Activated naive CD4-positive, alpha-beta T cell treated with anti-CD3 and anti-CD28 coated beads, Interleukin-2, amount 10 ng/mL, durations not matched to agents 7 days and 5 days (primary cell): ENCODE results near the gene MGMT.

Experiments used
- CTCF ChIA-PET: fragments of 350-600 bp; sonication (Branson Sonifier 250); formaldehyde crosslinking; loops from one replicate; lab custom pipeline; 2021; ENCODE audit warnings: antibody characterized with exemption; lab: Charles Lee
- DNase-seq: peaks from one replicate; pipeline ENCODE4 v3.0.0-alpha.2; 2020
- H3K27ac Mint-ChIP-seq: one replicate; pipeline ENCODE4 v1.8.0; 2021; ENCODE audit warnings: mild to moderate bottlenecking, moderate library complexity, mixed read lengths
- H3K27me3 Mint-ChIP-seq: one replicate; pipeline ENCODE4 v1.8.0; 2021; ENCODE audit warnings: mild to moderate bottlenecking, mixed read lengths
- H3K36me3 Mint-ChIP-seq: one replicate; pipeline ENCODE4 v1.8.0; 2021; ENCODE audit warnings: mixed read lengths
- H3K4me1 Mint-ChIP-seq: one replicate; pipeline ENCODE4 v1.8.0; 2021; ENCODE audit warnings: mixed read lengths
- H3K4me3 Mint-ChIP-seq: one replicate; pipeline ENCODE4 v1.8.0; 2021; ENCODE audit warnings: mild to moderate bottlenecking, moderate library complexity, mixed read lengths
- H3K9me3 Mint-ChIP-seq: one replicate; pipeline ENCODE4 v1.8.0; 2021; ENCODE audit warnings: mixed read lengths

Gene MGMT

GRCh38 chr10:129622736-129623135 lies 155.7 kb downstream of the MGMT start:
- peaks cover 2% of the 10 kb centered on the region for H3K9me3 Mint-ChIP-seq
- no peak overlapping the region for H3K4me3 Mint-ChIP-seq
- H3K4me1 Mint-ChIP-seq = peaks cover 2% of the 10 kb centered on the region
- no peak overlapping the region for H3K27ac Mint-ChIP-seq
- DNase-seq = no peak
- CTCF ChIA-PET = no interaction called here
- H3K36me3 Mint-ChIP-seq = peaks cover 4% of the 10 kb centered on the region
- H3K27me3 Mint-ChIP-seq = no peaks in the 10 kb centered on the region

DNA sequence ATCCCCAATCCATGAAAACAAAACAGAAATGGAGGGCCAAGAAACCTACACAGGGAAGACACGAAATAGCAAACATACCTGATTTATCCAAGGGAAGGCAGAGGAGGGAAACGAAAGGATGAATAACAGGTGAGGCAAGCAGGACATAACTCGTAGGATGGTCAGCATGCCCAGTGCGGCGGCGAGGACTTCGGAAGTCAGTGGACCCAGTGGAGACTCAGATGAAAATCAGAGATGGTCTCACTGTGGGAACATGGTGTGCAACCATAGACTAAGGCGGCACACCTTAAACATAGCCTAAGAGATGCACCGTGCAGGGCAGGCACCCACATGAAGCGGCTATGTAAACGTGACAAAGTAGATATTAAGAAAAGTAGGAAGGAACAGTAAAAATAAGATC lies 157.5 kb downstream of the MGMT start:
- H3K27ac Mint-ChIP-seq = no peak overlapping the region
- peaks cover 4% of the 10 kb centered on the region for H3K36me3 Mint-ChIP-seq
- DNase-seq = no peak
- H3K4me1 Mint-ChIP-seq = peaks cover 2% of the 10 kb centered on the region
- H3K4me3 Mint-ChIP-seq = no peak overlapping the region
- CTCF ChIA-PET = no interaction called here
- peaks cover 2% of the 10 kb centered on the region for H3K9me3 Mint-ChIP-seq
- no peaks in the 10 kb centered on the region for H3K27me3 Mint-ChIP-seq

GRCh38 chr10:129626309-129626708 lies 159.3 kb downstream of the MGMT start:
- H3K9me3 Mint-ChIP-seq = peaks cover 8% of the 10 kb centered on the region
- H3K36me3 Mint-ChIP-seq = peaks cover 4% of the 10 kb centered on the region
- H3K27ac Mint-ChIP-seq = no peak overlapping the region
- no peaks in the 10 kb centered on the region for H3K27me3 Mint-ChIP-seq
- H3K4me1 Mint-ChIP-seq = peaks cover 2% of the 10 kb centered on the region
- CTCF ChIA-PET = no interaction called here
- DNase-seq = no peak
- no peak overlapping the region for H3K4me3 Mint-ChIP-seq

DNA sequence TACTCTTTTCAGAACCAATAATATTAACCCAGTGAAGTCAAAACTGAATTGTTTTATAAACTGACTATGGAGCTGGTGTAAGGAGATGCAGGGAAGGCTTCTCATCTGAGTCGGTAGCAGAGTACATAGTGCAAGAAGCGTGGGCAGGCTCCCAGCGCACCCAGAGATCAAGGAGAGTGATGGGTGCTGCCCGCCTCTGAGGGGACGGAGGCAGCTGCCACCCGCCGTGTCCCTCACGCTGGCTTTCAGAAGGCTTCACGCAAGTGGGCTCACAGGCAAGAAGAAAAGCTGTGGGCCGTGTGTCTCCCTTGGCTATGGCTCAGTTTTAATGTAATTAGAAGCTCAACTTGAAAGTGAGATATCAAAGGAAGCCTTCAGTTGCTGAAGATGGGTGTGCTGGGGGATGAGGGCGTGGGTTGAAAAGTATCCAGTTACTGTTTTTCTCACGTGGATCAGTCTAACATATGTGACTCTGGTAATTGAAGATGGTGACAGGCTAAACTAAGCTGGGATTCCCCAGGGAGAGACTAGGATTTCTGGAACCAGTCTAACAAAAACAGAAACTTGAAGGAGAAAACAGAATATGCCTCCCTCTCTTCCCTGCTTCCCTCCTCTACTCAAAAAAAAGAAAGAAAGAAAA lies 159.9 kb downstream of the MGMT start:
- Mint-ChIP-seq H3K4me3 (no peak overlapping the region), H3K27me3 (no peaks in the 10 kb centered on the region), H3K9me3 (peaks cover 8% of the 10 kb centered on the region), H3K36me3 (peaks cover 4% of the 10 kb centered on the region), H3K4me1 (peaks cover 2% of the 10 kb centered on the region), H3K27ac (no peak overlapping the region)
- CTCF ChIA-PET = no interaction called here
- no peak for DNase-seq

- no peaks in the 10 kb centered on the region for H3K27me3 Mint-ChIP-seq
- no peak overlapping the region for H3K27ac Mint-ChIP-seq
- no peak overlapping the region for H3K4me3 Mint-ChIP-seq
- CTCF ChIA-PET = no interaction called here
- H3K36me3 Mint-ChIP-seq = peaks cover 4% of the 10 kb centered on the region
- DNase-seq = no peak
- peaks cover 8% of the 10 kb centered on the region for H3K9me3 Mint-ChIP-seq
- peaks cover 2% of the 10 kb centered on the region for H3K4me1 Mint-ChIP-seq
These were observed 160.4 kb downstream of the MGMT start for GRCh38 chr10:129627442-129627841.

DNA sequence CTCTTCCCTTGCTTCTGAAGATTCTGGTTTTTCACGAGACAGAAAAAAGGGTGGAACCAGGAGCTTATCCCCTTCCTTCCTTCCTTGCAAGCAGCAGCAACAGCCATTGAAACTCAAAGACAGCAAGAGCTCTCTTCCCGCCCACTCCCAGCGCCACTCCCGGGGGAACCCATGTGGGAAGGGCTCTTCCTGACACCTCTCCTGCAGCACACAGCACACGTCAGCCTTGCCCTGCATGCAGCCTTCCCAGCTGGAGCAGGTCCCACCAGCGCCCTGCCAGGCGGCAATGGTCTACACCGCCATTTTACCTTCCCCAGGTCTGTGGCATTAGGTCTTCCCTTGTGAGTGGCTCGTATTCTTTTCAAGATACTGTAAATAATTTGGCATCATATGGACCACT lies 161.8 kb downstream of the MGMT start:
- Mint-ChIP-seq H3K4me3 (no peak overlapping the region), H3K36me3 (peaks cover 4% of the 10 kb centered on the region)

DNA sequence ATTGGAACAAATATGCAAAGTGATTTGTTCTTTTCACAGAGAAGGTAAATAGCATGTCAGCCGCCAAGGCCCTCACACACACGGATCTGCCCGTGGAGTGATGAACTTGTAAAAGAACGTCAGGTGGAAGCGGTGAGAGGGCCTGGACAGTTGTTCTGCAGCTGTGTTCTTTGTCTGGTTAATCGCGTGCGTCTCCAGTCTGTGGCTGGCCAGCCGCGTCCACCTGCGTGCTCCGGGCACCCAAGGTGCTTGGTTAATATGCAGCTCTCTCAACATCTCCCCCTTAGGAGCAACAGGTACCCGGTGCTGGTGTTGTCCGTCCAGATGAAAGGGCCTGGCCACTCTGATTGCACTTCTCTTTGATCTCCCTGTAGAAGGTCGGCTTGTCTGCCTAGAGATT lies 162.9 kb downstream of the MGMT start:
- Mint-ChIP-seq H3K36me3 (peaks cover 4% of the 10 kb centered on the region), H3K9me3 (peaks cover 24% of the 10 kb centered on the region), H3K4me3 (no peak overlapping the region), H3K4me1 (peaks cover 2% of the 10 kb centered on the region), H3K27ac (no peak overlapping the region), H3K27me3 (no peaks in the 10 kb centered on the region)
- DNase-seq = no peak
- CTCF ChIA-PET = no interaction called here

More for the DNA sequence above, 161.8 kb downstream of the MGMT start:
- no peak overlapping the region for H3K27ac Mint-ChIP-seq
- no peaks in the 10 kb centered on the region for H3K27me3 Mint-ChIP-seq
- peaks cover 14% of the 10 kb centered on the region for H3K9me3 Mint-ChIP-seq
- DNase-seq = no peak
- H3K4me1 Mint-ChIP-seq = peaks cover 2% of the 10 kb centered on the region
- CTCF ChIA-PET = no interaction called here

- H3K27me3 Mint-ChIP-seq = no peaks in the 10 kb centered on the region
- DNase-seq = no peak
- peaks cover 4% of the 10 kb centered on the region for H3K36me3 Mint-ChIP-seq
- H3K4me1 Mint-ChIP-seq = peaks cover 2% of the 10 kb centered on the region
- peaks cover 25% of the 10 kb centered on the region for H3K9me3 Mint-ChIP-seq
- CTCF ChIA-PET = no interaction called here
- H3K27ac Mint-ChIP-seq = no peak overlapping the region
- no peak overlapping the region for H3K4me3 Mint-ChIP-seq
These were observed 164.0 kb downstream of the MGMT start for GRCh38 chr10:129631006-129631405.

DNA sequence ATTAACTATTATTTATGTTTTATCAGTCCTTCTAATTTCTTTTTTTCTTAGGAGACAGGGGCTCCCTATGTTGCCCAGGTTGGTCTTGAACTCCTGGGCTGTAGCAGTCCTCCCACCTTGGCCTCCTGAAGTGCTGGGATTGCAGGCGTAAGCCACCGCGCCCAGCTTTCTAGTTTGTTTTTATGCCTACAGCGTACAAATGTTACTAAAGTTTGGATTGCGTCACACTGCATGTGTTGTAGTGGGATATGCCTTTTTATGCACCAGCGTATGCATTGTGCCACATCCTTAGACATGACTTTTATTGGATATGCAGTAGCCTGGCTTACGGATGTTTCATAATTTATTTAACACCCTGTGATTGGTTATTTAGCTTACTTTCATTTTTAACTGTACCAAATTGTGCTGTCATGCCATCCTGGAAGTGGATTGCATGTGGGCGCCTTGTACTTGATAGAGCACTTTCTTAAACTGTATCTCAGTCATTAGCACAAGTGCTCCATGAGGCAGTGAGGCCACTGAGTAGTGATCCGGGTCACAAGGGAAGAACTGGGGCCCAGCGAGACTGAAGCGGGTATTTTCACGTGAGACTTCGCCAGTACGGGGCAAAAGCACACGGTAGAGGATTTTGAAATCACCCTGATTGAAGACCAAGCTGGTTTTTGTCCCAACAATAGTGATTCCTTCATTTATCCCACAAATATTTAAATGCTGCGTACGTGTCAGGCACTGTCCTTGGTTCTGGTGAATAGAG lies 165.0 kb downstream of the MGMT start:
- Mint-ChIP-seq H3K4me3 (no peak overlapping the region), H3K36me3 (peaks cover 4% of the 10 kb centered on the region), H3K27me3 (no peaks in the 10 kb centered on the region), H3K4me1 (peaks cover 2% of the 10 kb centered on the region), H3K27ac (no peak overlapping the region), H3K9me3 (peaks cover 25% of the 10 kb centered on the region)
- CTCF ChIA-PET = no interaction called here
- DNase-seq = no peak

- Mint-ChIP-seq H3K4me1 (no peaks in the 10 kb centered on the region), H3K27ac (no peak overlapping the region), H3K27me3 (no peaks in the 10 kb centered on the region), H3K36me3 (peaks cover 1% of the 10 kb centered on the region), H3K9me3 (peaks cover 19% of the 10 kb centered on the region), H3K4me3 (no peak overlapping the region)
- CTCF ChIA-PET = interaction anchor here (0.6 kb wide), 1 partner anchor 18 kb away, joined by 3 read pairs; no protein-coding TSS in a partner anchor
- DNase-seq = no peak
These were observed 170.0 kb downstream of the MGMT start for GRCh38 chr10:129637010-129637409.

- Mint-ChIP-seq H3K27me3 (no peaks in the 10 kb centered on the region), H3K27ac (no peak overlapping the region), H3K9me3 (peaks cover 17% of the 10 kb centered on the region), H3K4me3 (no peak overlapping the region), H3K36me3 (peaks cover 1% of the 10 kb centered on the region), H3K4me1 (no peaks in the 10 kb centered on the region)
- CTCF ChIA-PET = no interaction called here
- no peak for DNase-seq
These were observed 170.8 kb downstream of the MGMT start for GRCh38 chr10:129637846-129638245.

DNA sequence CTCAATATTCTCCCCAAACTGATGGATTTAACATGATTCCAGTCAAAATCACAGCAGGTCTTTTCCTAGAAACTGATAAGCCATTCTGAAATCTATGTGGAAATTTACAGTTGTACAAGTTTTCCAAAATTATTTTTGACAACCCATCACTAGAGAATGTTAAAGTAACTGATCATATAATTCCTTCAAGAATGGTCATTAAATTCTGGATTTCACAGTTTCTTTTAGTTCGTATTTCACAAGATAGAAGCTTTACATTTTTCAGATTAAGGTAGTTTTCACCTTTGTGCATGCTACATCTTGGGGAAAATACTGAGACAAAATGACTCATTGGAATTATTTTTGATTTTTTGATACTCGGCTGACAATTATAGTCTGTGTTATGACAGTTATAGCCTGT lies 174.3 kb downstream of the MGMT start:
- DNase-seq = no peak
- no peak overlapping the region for H3K4me3 Mint-ChIP-seq
- CTCF ChIA-PET = no interaction called here
- no peaks in the 10 kb centered on the region for H3K27me3 Mint-ChIP-seq
- H3K36me3 Mint-ChIP-seq = peaks cover 1% of the 10 kb centered on the region
- H3K9me3 Mint-ChIP-seq = peaks cover 2% of the 10 kb centered on the region
- H3K4me1 Mint-ChIP-seq = no peaks in the 10 kb centered on the region
- no peak overlapping the region for H3K27ac Mint-ChIP-seq

GRCh38 chr10:129641982-129642381 lies 174.9 kb downstream of the MGMT start:
- H3K27ac Mint-ChIP-seq = no peak overlapping the region
- DNase-seq = no peak
- peaks cover 2% of the 10 kb centered on the region for H3K9me3 Mint-ChIP-seq
- no peak overlapping the region for H3K4me3 Mint-ChIP-seq
- H3K27me3 Mint-ChIP-seq = no peaks in the 10 kb centered on the region
- peaks cover 1% of the 10 kb centered on the region for H3K36me3 Mint-ChIP-seq
- no peaks in the 10 kb centered on the region for H3K4me1 Mint-ChIP-seq
- CTCF ChIA-PET = no interaction called here

DNA sequence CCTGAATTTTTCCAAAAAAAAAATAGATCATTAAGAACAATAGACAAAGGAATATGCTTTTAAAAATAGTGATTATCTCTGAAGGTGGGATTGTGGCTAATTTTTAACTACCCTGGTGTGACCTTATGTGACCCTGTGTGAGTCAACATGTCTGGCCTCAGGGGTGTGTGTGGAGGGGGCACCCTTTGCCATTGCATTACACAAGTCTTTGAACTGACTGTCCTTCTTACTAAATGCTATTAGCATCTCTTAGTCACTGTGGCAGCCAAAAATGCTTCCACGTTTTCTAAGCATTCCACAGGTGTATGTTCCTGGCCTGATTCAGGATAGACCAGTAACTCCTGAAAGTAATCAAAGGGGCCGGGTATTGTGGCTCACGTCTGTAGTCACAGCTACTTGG lies 175.4 kb downstream of the MGMT start:
- CTCF ChIA-PET = no interaction called here
- Mint-ChIP-seq H3K27ac (no peak overlapping the region), H3K4me3 (no peak overlapping the region), H3K9me3 (peaks cover 2% of the 10 kb centered on the region), H3K27me3 (no peaks in the 10 kb centered on the region), H3K36me3 (no peaks in the 10 kb centered on the region), H3K4me1 (no peaks in the 10 kb centered on the region)
- DNase-seq = no peak

DNA sequence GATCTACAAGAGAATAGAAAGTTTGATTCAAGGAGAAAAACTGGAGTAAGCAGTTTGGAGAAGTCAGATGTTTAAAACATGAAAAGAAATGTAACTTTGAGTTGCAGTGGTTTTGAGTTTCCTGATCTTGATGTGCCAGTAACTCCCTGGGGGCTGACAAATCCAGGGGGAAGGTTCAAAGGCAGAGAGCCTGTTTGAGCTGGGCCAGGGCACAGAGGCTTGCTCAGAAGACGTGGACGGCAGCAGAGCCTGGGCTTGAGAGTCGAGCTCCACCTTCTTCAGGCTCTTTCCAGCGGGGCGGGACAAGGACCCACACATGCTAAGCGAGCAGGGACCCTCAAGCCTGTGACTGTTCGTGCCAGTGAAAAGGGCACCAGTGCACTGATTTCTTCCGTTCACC lies 176.2 kb downstream of the MGMT start:
- Mint-ChIP-seq H3K27me3 (no peaks in the 10 kb centered on the region), H3K27ac (no peak overlapping the region), H3K36me3 (no peaks in the 10 kb centered on the region), H3K4me3 (no peak overlapping the region), H3K4me1 (no peaks in the 10 kb centered on the region), H3K9me3 (peaks cover 2% of the 10 kb centered on the region)
- no peak for DNase-seq
- CTCF ChIA-PET = no interaction called here
